CD4-positive, alpha-beta T cell treated with Interleukin-6 for 4 hours (primary cell): ENCODE results near the gene KCNK10.

Experiments
- DNase-seq: peaks from one replicate; pipeline ENCODE4 v3.0.0-alpha.2; 2020; ENCODE audit warnings: mixed read lengths

The KCNK10 gene, protein sequence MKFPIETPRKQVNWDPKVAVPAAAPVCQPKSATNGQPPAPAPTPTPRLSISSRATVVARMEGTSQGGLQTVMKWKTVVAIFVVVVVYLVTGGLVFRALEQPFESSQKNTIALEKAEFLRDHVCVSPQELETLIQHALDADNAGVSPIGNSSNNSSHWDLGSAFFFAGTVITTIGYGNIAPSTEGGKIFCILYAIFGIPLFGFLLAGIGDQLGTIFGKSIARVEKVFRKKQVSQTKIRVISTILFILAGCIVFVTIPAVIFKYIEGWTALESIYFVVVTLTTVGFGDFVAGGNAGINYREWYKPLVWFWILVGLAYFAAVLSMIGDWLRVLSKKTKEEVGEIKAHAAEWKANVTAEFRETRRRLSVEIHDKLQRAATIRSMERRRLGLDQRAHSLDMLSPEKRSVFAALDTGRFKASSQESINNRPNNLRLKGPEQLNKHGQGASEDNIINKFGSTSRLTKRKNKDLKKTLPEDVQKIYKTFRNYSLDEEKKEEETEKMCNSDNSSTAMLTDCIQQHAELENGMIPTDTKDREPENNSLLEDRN

GRCh38 chr14:88323086-88323522 lies at the start of gene KCNK10:
KCNK10 (minus strand) TSS chr14:88323269; CDS start chr14:88322798, 471 bp downstream.
- DNase-seq, result no peak

DNA sequence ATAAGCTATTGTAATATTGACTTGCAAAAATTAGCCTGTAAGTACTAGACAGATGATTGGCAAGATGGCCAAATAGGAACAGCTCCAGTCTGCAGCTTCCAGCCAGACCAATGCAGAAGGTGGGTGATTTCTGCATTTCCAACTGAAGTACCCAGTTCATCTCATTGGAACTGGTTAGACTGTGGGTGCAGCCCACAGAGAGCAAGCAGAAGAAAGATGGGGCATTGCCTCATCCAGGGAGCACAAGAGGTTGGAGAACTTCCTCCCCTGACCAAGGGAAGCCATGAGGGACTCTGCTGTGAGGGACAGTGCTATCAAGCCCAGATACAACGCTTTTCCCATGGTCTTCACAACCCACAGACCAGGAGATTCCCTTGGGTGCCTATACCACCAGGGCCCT lies 46.4 kb upstream of the KCNK10 start:
- DNase-seq, result no peak

- DNase-seq, result no peak
Observed at GRCh38 chr14:88364710-88365413, 41.8 kb upstream of the KCNK10 start.

DNA sequence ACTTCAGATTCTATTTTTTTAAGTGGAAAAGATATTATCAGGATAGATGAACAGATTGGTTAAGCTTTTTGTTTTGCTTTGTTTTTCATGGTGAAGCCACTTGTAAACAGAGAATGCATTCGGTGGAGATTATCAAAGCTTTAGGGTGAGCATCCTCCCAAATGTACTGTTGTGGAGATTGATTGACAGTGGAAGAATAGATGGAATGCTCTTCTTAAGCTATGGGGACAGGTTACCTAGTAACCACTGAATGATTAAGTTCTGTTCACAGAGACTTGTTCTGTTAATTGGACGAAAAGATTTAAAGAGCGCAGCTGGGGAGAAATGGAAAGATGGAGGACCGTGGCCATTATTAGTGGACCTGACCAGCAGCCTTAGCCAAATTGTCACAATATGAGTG lies 40.6 kb upstream of the KCNK10 start:
- no peak for DNase-seq

- no peak for DNase-seq
Observed at GRCh38 chr14:88359500-88359899, 36.4 kb upstream of the KCNK10 start.

DNA sequence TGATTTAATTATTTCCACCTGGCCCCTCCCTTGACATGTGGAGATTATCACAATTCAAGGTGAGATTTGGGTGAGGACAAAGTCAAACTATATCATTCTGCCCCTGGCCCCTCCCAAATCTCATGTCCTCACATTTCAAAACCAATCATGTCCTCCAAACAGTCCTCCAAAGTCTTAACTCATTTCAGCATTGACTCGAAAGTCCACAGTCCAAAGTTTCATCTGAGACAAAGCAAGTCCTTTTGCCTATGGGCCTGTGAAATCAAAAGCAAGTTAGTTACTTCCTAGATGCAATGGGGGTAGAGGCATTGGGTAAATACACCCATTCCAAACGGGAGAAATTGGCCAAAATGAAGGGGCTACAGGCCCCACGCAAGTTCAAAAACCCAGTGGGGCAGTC lies 31.3 kb upstream of the KCNK10 start:
- no peak for DNase-seq

- DNase-seq, result no peak
Observed at GRCh38 chr14:88352698-88353097, 29.6 kb upstream of the KCNK10 start.

GRCh38 chr14:88351966-88352691 lies 29.1 kb upstream of the KCNK10 start:
- DNase-seq, result no peak

DNA sequence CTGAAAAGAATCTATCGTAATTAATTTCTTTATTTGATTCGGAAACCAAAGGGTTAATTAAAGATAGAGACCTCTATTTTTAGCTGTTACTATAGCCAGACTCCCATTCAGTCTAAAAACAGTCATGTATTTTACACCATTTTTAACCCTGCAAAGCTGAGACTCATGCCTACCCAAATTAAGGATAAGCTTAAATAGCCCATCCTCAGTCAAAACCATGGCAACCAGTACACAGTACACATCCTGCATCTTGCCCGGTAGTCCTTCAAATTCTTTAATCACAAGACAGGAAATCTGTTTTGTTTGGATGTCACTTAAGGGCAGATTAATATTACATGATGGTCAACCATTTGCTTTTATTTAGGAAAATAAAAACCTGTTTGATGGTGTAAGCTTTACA lies 25.5 kb upstream of the KCNK10 start:
- no peak for DNase-seq

DNA sequence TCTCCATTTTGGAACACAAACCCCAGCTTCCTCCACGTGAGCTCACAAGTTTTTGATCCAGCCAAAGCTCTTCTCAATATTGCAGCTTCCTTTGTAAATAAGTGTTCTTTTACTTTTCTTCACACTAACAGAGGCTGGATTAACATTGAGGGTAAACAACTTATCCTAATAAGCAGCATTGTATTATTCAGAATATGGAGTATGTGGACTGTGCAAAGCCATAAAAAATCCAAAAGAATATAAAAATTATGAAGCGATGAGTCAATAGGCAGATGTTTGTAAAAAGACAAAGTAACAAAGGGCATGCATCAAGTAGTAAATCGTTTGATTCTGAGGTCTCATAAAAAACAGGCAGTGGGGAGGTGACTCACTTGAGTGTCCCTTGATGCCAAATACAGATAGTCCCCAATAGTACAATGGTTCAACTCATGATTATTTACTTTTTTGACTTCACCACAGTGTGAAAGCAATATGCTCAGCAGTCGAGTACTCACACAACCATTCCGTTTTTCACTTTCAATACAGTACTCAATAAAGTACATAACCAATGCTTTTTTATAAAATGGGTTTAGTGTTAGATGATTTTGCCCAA lies 23.1 kb upstream of the KCNK10 start:
- no peak for DNase-seq

DNA sequence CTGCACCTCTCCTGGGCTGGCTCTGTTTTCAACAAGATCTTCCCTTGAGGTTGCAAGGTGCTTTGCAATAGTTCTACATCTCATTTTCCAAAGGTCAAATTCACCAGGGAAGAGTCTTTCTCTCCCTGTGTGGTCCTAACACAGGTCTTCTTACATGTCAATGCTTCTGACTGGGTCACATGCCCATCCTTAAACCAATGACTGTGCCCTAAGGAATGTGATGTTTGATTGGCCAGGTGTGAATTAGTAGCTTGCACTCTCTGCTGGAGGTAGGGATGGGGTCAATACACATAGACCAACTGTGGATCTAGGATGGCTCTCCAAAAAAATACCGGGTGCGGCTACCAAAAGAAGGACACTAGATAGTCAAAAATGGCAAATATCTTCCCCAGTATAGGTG lies 19.9 kb upstream of the KCNK10 start:
- no peak for DNase-seq

- no peak for DNase-seq
Observed at GRCh38 chr14:88340357-88340756, 17.3 kb upstream of the KCNK10 start.

- DNase-seq, result no peak
Observed at GRCh38 chr14:88333036-88333435, 10.0 kb upstream of the KCNK10 start.

DNA sequence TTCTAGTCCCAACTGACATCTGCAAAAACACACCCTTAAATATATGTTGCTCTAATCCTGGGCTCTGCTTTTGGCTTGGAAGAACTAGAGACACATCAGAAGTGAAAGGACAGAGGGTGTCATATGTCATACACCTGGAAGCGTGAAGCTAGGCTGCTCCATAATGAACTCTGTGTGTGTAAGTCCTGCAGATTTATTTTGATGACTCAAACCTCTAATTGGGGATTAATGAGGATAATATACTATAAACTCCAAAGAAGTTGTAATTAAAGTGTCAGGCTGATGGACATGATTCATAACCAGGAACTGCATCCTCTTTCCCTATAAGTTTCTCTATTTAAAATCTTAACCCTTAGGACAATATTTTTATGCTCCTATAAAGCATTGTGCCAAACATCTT lies 4.4 kb upstream of the KCNK10 start:
- DNase-seq, result no peak

DNA sequence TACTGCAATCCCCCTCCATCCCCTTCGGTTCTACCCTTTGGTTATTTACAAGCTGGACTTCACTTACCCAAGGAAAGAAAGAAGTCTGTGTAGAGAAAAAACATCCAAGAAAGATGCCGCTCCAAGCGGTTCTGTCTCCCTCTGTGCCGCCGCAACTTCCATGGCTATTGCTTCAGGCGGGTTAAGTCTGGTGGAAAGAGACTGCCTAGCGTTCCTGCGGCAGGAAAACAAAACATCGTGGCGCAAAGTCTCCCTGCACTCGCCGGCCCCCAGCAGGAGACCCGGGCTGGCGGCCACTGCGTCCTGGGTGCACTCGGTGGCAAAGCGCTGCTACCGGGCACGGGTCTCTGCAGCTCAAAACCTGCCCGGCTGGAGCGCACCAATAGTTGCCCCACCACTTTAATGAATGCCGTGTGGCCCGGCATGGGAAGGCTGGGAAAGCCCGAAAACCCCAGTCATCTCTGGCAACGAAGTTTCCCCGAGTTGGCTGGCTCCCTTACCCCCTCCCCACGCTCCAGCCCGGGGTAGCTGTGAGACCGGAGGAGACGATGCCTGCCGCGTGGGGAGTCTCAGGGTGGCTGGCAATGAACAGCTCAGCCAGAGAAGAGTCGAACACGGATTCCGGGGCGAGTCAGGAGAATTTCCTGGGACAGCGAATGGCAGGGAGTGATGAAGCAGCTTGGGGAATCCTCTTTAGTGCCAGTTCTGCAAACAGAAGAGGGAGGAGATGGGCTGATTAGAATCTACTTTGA lies 3.5 kb upstream of the KCNK10 start:
- DNase-seq, result no peak

DNA sequence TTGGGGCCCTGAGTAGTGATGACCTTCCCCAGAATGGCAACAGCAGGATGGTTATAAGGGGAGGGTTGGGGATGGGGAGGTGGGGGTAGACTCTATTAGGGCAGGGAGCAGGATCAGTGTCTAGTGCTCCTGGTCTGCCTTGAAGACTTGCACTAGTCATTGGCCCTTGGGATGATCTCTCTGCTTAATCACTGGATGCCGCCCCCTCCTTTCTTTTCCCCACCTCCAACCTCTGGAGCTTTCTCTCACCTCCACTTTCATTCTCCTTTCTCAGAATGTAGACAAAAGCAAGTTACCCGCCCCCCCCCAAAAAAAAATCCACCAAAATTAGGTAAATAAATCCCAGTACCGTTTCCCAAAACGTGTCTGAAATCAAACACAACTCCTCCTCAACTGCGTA lies 2.8 kb upstream of the KCNK10 start:
- no peak for DNase-seq

DNA sequence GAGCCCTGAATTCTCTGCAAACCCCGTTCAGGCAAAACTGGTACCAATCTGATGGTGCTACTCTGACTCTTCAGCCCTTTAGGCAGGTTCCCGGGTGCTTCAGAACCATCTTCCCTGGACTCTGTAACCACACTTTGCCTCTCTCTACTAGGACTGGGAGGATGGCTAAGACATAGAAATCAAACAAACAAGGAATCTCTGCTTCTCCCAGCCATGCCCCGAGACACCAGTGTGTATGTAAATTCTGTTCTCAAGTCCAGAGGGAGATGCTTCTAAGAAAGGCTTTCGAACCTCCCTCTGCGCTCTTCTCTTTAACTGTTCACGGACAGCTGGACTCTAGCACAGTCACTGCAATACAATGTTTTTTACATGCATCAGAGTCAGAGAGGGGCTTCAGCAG lies 1.9 kb upstream of the KCNK10 start:
- no peak for DNase-seq

- DNase-seq, result no peak
Observed at GRCh38 chr14:88324491-88324890, 1.4 kb upstream of the KCNK10 start.

DNA sequence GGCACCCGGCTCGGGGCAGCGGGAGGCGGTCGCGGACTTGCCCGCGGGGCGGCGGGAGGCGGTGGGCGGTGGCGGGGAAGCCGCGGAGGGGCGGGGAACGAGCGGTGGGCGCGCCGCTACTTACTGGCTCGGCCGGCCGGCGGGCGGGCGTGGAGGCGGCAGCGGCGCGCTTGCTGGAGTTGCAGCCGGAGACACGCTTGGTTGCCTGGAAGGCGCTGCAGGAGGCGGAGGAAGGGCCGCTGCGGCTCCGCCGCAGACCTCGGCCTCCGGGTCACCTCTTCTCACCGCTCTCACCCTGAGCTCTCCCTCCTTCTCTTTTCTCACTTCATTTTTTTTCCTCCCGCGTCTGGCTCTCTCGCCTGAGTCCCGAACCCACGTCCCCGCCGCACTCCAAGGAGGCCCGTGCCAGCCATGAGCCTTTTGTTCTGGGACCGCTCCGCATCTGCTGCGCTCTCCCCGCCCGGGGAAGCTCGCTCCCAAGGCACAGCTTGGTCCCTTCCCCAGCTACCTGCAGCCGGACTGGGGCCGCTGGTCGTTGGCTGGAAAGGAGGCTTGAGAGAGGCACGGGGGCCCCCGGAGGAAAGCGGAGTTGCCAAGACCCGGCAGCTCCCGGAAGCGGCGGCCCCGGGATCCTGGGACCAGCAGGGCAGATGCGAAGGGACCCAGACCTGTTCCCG lies 592 bp upstream of the KCNK10 start:
- DNase-seq, result no peak

DNA sequence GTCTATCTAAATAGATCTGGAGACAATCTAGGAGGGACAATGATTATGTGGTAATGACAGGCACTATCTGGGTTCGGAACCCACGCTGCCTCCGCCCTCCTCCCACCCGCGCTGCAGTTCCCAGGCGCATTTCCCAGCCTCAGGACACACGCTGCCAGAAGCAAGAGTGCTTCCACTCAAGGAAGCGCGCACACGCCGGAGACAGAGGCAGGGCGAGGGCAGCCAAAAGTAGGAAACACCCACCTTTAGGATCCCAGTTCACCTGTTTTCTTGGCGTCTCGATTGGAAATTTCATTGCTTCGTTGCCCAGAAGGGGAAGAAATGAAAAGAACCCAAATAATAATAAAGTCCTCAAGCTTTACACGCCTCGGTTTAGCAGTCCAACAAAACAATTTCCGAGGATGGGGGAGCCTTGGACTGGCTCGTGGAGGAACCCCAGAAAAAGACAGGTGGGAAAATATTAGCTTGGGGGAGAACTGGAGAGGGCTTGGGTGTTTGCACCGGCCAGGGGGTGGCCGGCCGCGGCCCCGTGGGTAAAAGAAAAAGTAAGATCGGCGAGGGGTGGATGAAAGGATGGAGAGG lies 474 bp downstream of the KCNK10 start:
- DNase-seq, result no peak
